ENCODE measurements around the gene MISP. TPM values are rescaled to one million over a fixed set of nuclear protein-coding genes. Genes with fewer than 3 reads are reported as not detected.
"Not testable (repeated sequence)": the region's sequence is repeated elsewhere in the genome, so short reads cannot be mapped to it uniquely, and the experiment has no call there.

MISP gene
- total RNA-seq, 4 donors from 2014 or later: 0.11 to 1.3 (median 1.0) TPM; not detected in 1

- intact Hi-C loops (cut with DNase I): no loop called here
- 72 to 81% methylated on average over 8 to 9 of the region's 13 CpGs for whole genome bisulfite sequencing, 2 donors
- H3K9me3 ChIP-seq: no peaks in the 10 kb centered on the region
- no peaks in the 10 kb centered on the region for H3K36me3 ChIP-seq
- no peak for DNase-seq
- no peak overlapping the region for H3K27ac ChIP-seq
- no peak overlapping the region for H3K4me3 ChIP-seq
- no peak for TF ChIP-seq POLR2A (IDR thresholded peaks at IDR 0.05)
- TF ChIP-seq CTCF (IDR thresholded peaks at IDR 0.05): no peak
- peaks cover 0 to 22% (median 10%) of the 10 kb centered on the region in 3 donors for H3K4me1 ChIP-seq
- peaks cover 0 to 4% (median 0%) of the 10 kb centered on the region in 4 donors for H3K27me3 ChIP-seq
These were observed 25.3 kb upstream of the MISP start for GRCh38 chr19:725461-726089.

GRCh38 chr19:726993-727956, 23.6 kb upstream of the MISP start:
- peak overlapping the region; percentile 61 to 89 (median 79) for H3K27ac ChIP-seq
- TF ChIP-seq CTCF (IDR thresholded peaks at IDR 0.05) (no peak), POLR2A (IDR thresholded peaks at IDR 0.05) (no peak)
- H3K4me3 ChIP-seq: no peak overlapping the region
- 70 to 80% methylated on average over 10 to 15 of the region's 43 CpGs for WGBS, 2 donors
- H3K9me3 ChIP-seq: no peaks in the 10 kb centered on the region
- intact Hi-C loops (cut with DNase I): no loop called here
- peaks cover 0 to 17% (median 10%) of the 10 kb centered on the region in 3 donors for H3K4me1 ChIP-seq
- H3K27me3 ChIP-seq: no peaks in the 10 kb centered on the region
- no peaks in the 10 kb centered on the region for H3K36me3 ChIP-seq
- no peak for DNase-seq

GRCh38 chr19:728011-728410, 22.9 kb upstream of the MISP start:
- intact Hi-C loops (cut with DNase I): no loop called here

GRCh38 chr19:729564-729963, 21.3 kb upstream of the MISP start:
- H3K36me3 ChIP-seq; H3K9me3 ChIP-seq; H3K4me3 ChIP-seq; intact Hi-C loops (cut with DNase I); H3K27me3 ChIP-seq; DNase-seq: not testable (repeated sequence)
- peaks cover 0 to 16% (median 5%) of the 10 kb centered on the region in 3 donors for H3K4me1 ChIP-seq
- 85 to 93% methylated on average over 5 to 7 of the region's 15 CpGs for WGBS, 2 donors
- peak overlapping the region in 1 of 4 donors; percentile 13 for H3K27ac ChIP-seq

More at GRCh38 chr19:728011-728410, 22.9 kb upstream of the MISP start:
- TF ChIP-seq POLR2A (IDR thresholded peaks at IDR 0.05) (no peak), CTCF (IDR thresholded peaks at IDR 0.05) (no peak)
- Histone ChIP-seq H3K27ac (peak overlapping the region; percentile 61 to 89 (median 79)), H3K4me1 (peaks cover 0 to 11% (median 5%) of the 10 kb centered on the region in 3 donors), H3K4me3 (no peak overlapping the region), H3K9me3 (no peaks in the 10 kb centered on the region), H3K36me3 (no peaks in the 10 kb centered on the region), H3K27me3 (no peaks in the 10 kb centered on the region)
- no peak for DNase-seq
- 80 to 81% methylated on average over 1 to 5 of the region's 26 CpGs for WGBS, 2 donors

- intact Hi-C loops (cut with DNase I): loop anchor here (5.0 kb wide), 1 partner anchor 63 kb away; no protein-coding TSS in a partner anchor
- DNase-seq: no peak
- no peak for TF ChIP-seq POLR2A (IDR thresholded peaks at IDR 0.05)
- TF ChIP-seq CTCF (IDR thresholded peaks at IDR 0.05): no peak
These were observed 20.8 kb upstream of the MISP start for GRCh38 chr19:729965-730668.

More at GRCh38 chr19:729965-730668, 20.8 kb upstream of the MISP start:
- 51 to 76% methylated on average over 11 to 13 of the region's 14 CpGs for WGBS, 2 donors
- Histone ChIP-seq H3K4me3 (no peak overlapping the region), H3K9me3 (no peaks in the 10 kb centered on the region), H3K36me3 (no peaks in the 10 kb centered on the region), H3K27ac (peak overlapping the region in 1 of 4 donors; percentile 13), H3K4me1 (peaks cover 0 to 18% (median 5%) of the 10 kb centered on the region in 3 donors), H3K27me3 (no peaks in the 10 kb centered on the region)
